HepG2 (cell line): ENCODE results near the gene TIPRL. TPM values are rescaled to one million over a fixed set of nuclear protein-coding genes. Genes with fewer than 3 reads are reported as not detected.

Experiments
- CCAR2 ChIP-seq: fragments of 200-400 bp; formaldehyde crosslinking; optimal IDR thresholded peaks from 2 replicates; pipeline ENCODE3; 2018; ENCODE audit warnings: low read depth, mild to moderate bottlenecking, low read length, moderate library complexity
- CENPBD1 ChIP-seq: sonication (generic); formaldehyde crosslinking; IDR thresholded peaks from 2 replicates; pipeline ENCODE4 v1.8.0; 2022; ENCODE audit warnings: missing genetic modification reagents, low read depth, mild to moderate bottlenecking, borderline replicate concordance
- FIP1L1 ChIP-seq: fragments of 200-400 bp; formaldehyde crosslinking; IDR thresholded peaks from 2 replicates; pipeline ENCODE4 v1.6.1; 2018; ENCODE audit warnings: low read depth, mild to moderate bottlenecking, low read length, moderate library complexity, borderline replicate concordance; ENCODE audit not compliant: insufficient read depth
- GATA4 ChIP-seq: sonication (generic); IDR thresholded peaks from 2 replicates; pipeline ENCODE4 v1.6.1; 2016; ENCODE audit warnings: antibody characterized with exemption, low read depth, borderline replicate concordance
- HHEX ChIP-seq: IDR thresholded peaks from 2 replicates; pipeline ENCODE4 v1.6.1; 2016; ENCODE audit warnings: control low read depth
- HMG20B ChIP-seq: conservative IDR thresholded peaks from 2 replicates; pipeline ENCODE4 v1.6.1; 2016; ENCODE audit warnings: missing genetic modification reagents, missing compliant biosample characterization
- KAT7 ChIP-seq: IDR thresholded peaks from 2 replicates; pipeline ENCODE4 v1.6.1; 2018; ENCODE audit warnings: borderline replicate concordance, missing compliant biosample characterization
- MATR3 ChIP-seq: sonication (generic); formaldehyde crosslinking; IDR thresholded peaks from 2 replicates; pipeline ENCODE4 v1.4.0; 2020; ENCODE audit warnings: missing genetic modification reagents
- NFKBIZ ChIP-seq: IDR thresholded peaks from 2 replicates; pipeline ENCODE4 v1.6.1; 2018; ENCODE audit warnings: missing genetic modification reagents, missing compliant biosample characterization
- PHF20 ChIP-seq: sonication (generic); formaldehyde crosslinking; IDR thresholded peaks from 2 replicates; pipeline ENCODE4 v1.5.0; 2020; ENCODE audit warnings: mild to moderate bottlenecking, missing genetic modification reagents
- PRMT3 ChIP-seq: sonication (generic); formaldehyde crosslinking; IDR thresholded peaks from 2 replicates; pipeline ENCODE4 v1.8.1; 2022; ENCODE audit warnings: low read depth, mild to moderate bottlenecking, moderate library complexity, missing genetic modification reagents, borderline replicate concordance
- RBM22 ChIP-seq: fragments of 200-400 bp; formaldehyde crosslinking; optimal IDR thresholded peaks from 2 replicates; pipeline ENCODE3; 2017; ENCODE audit warnings: mild to moderate bottlenecking, low read length, moderate library complexity
- RBM39 ChIP-seq: fragments of 200-400 bp; formaldehyde crosslinking; IDR thresholded peaks from one replicate; pipeline ENCODE4 v1.6.1; 2018; ENCODE audit warnings: antibody characterized with exemption, mild to moderate bottlenecking, low read depth, low read length; ENCODE audit not compliant: poor library complexity, severe bottlenecking
- STAT6 ChIP-seq: sonication (generic); formaldehyde crosslinking; IDR thresholded peaks from 2 replicates; pipeline ENCODE4 v1.4.0; 2020; ENCODE audit warnings: missing genetic modification reagents, mild to moderate bottlenecking, borderline replicate concordance
- TOPORS ChIP-seq: sonication (generic); formaldehyde crosslinking; IDR thresholded peaks from 2 replicates; pipeline ENCODE4 v1.8.0; 2023; ENCODE audit warnings: mild to moderate bottlenecking, missing genetic modification reagents
- ZKSCAN8 ChIP-seq: IDR thresholded peaks from 2 replicates; pipeline ENCODE4 v1.6.1; 2016; ENCODE audit warnings: borderline replicate concordance, missing genetic modification reagents, missing compliant biosample characterization
- ZNF225 ChIP-seq: sonication (generic); formaldehyde crosslinking; IDR thresholded peaks from 2 replicates; pipeline ENCODE4 v1.4.0; 2020; ENCODE audit warnings: mild to moderate bottlenecking, missing genetic modification reagents
- ZNF235 ChIP-seq: sonication (generic); formaldehyde crosslinking; IDR thresholded peaks from 2 replicates; pipeline ENCODE4 v1.8.1; 2023; ENCODE audit warnings: mild to moderate bottlenecking, missing genetic modification reagents, borderline replicate concordance
- ZNF557 ChIP-seq: sonication (generic); formaldehyde crosslinking; IDR thresholded peaks from 2 replicates; pipeline ENCODE4 v1.4.0; 2020; ENCODE audit warnings: missing genetic modification reagents
- ZNF687 ChIP-seq: sonication (generic); formaldehyde crosslinking; IDR thresholded peaks from 2 replicates; pipeline ENCODE4 v1.5.1; 2020; ENCODE audit warnings: mild to moderate bottlenecking, missing genetic modification reagents, moderate library complexity
- ZNF790 ChIP-seq: sonication (generic); formaldehyde crosslinking; IDR thresholded peaks from 2 replicates; pipeline ENCODE4 v1.8.0; 2022; ENCODE audit warnings: missing genetic modification reagents, mild to moderate bottlenecking, borderline replicate concordance
- ZNF792 ChIP-seq: IDR thresholded peaks from 2 replicates; pipeline ENCODE4 v1.6.1; 2016
- ZSCAN9 ChIP-seq: IDR thresholded peaks from 2 replicates; pipeline ENCODE4 v1.6.1; 2016; ENCODE audit warnings: borderline replicate concordance
- polyA plus RNA-seq, 8 experiments: library from polyadenylated mRNA; depleted of rRNA in 3 of 8; stranded (reverse) in 7 of 8; unstranded in 1 of 8; fragments of >200 nt; fragmentation: Illumina TruSeq in 4 of 8; extraction: Trizol in 4 of 8; gene quantifications; 2 replicates each; pipeline versions ENCODE4 v1.2.1 to v1.2.3, GENCODE V29; 2011 to 2016; ENCODE audit warnings: low read depth in 4 of 8, missing spikeins in 1 of 8, mixed read lengths in 1 of 8; ENCODE audit not compliant: insufficient read depth in 1 of 8
- total RNA-seq, 5 experiments: library from RNA; depleted of rRNA; stranded (reverse); fragments of >200 nt; fragmentation: Illumina TruSeq; extraction: Trizol; gene quantifications; 2 replicates each; pipeline ENCODE4 v1.2.3, GENCODE V29; 2016; ENCODE audit warnings: low read depth in 1 of 5

Gene TIPRL
- total and polyA plus RNA-seq, 2 of the 13 experiments (the other 11 are each of a cell fraction or from before 2014, with no cell fraction given): 10.1 to 22.8 TPM

GRCh38 chr1:168178638-168179437, at the start of gene TIPRL (continued):
- no peak for TF ChIP-seq RBM22
- no peak for TF ChIP-seq FIP1L1
- no peak for TF ChIP-seq CENPBD1 (CRISPR knock-in tag)
- no peak for TF ChIP-seq HMG20B (CRISPR knock-in tag)
- TF ChIP-seq HHEX (CRISPR knock-in tag): no peak
- no peak for TF ChIP-seq GATA4
- TF ChIP-seq STAT6 (CRISPR knock-in tag): 0 out of 2 replicates have a peak, but pooled peaks have one; percentile 45
- 0 out of 2 replicates have a peak, but pooled peaks have one; percentile 29 for TF ChIP-seq TOPORS
- TF ChIP-seq ZKSCAN8 (CRISPR knock-in tag): 0 out of 2 replicates have a peak, but pooled peaks have one; percentile 20
- TF ChIP-seq ZNF235 (CRISPR knock-in tag): 0 out of 2 replicates have a peak, but pooled peaks have one; percentile 61
- TF ChIP-seq KAT7 (CRISPR knock-in tag): peak; percentile 52; the same call in 1 of the 2 replicates
- no peak for TF ChIP-seq CCAR2
- TF ChIP-seq ZSCAN9 (CRISPR knock-in tag): no peak
- no peak for TF ChIP-seq PRMT3 (CRISPR knock-in tag)
- no peak for TF ChIP-seq NFKBIZ
- TF ChIP-seq ZNF557 (CRISPR knock-in tag): no peak
- peak; percentile 91 for TF ChIP-seq ZNF687
- peak; percentile 57 for TF ChIP-seq RBM39
- no peak for TF ChIP-seq ZNF790 (CRISPR knock-in tag)
- TF ChIP-seq ZNF792: peak; percentile 58; the same call in 1 of the 2 replicates
- TF ChIP-seq ZNF225 (CRISPR knock-in tag): no peak
- peak; percentile 91 for TF ChIP-seq PHF20 (CRISPR knock-in tag)
- TF ChIP-seq MATR3 (CRISPR knock-in tag): no peak
